Stimulated activated CD4-positive, alpha-beta T cell treated with anti-CD3 and anti-CD28 coated beads, TNF-alpha, amount 100 ng/mL, for 24 hours (primary cell): ENCODE results near the gene PORCN.
A peak's percentile ranks its signal among the peaks of the same experiment; 100 is the strongest.

ENCODE experiments used
- DNase-seq, 3 experiments: peaks; one replicate each; pipeline ENCODE4 v3.0.0-alpha.2; 2020; ENCODE audit warnings: low read depth in 3 of 3

Gene PORCN

GRCh38 chrX:48508400-48509244, at the start of gene PORCN:
Gene PORCN, plus strand, starts transcription at chrX:48508992. Its CDS starts 829 bp downstream, at chrX:48509821.
- DNase-seq = peak; percentile 60 to 81 (median 61)

- no peak for DNase-seq
These were observed 49.3 kb upstream of the PORCN start for GRCh38 chrX:48459483-48459882.

- no peak for DNase-seq
These were observed 48.8 kb upstream of the PORCN start for GRCh38 chrX:48460031-48460430.

- no peak for DNase-seq
These were observed 48.2 kb upstream of the PORCN start for GRCh38 chrX:48460606-48461005.

GRCh38 chrX:48461830-48462229, 47.0 kb upstream of the PORCN start:
- no peak for DNase-seq

GRCh38 chrX:48465336-48465933, 43.4 kb upstream of the PORCN start:
- no peak for DNase-seq

- DNase-seq = peak in 1 of 3 experiments; percentile 27
These were observed 42.1 kb upstream of the PORCN start for GRCh38 chrX:48466696-48467095.

- DNase-seq = no peak
These were observed 41.5 kb upstream of the PORCN start for GRCh38 chrX:48467281-48467761.

GRCh38 chrX:48468247-48468671, 40.5 kb upstream of the PORCN start:
- DNase-seq = peak; percentile 13 to 56 (median 26)

- peak in 2 of 3 experiments; percentile 11 to 55 for DNase-seq
These were observed 39.8 kb upstream of the PORCN start for GRCh38 chrX:48468693-48469691.

GRCh38 chrX:48470110-48470832, 38.5 kb upstream of the PORCN start, which contains the start of gene SLC38A5:
Gene SLC38A5, minus strand, starts transcription at chrX:48470260. Its CDS starts 2,336 bp downstream, at chrX:48467924.
- no peak for DNase-seq

- DNase-seq = no peak
These were observed 38.0 kb upstream of the PORCN start for GRCh38 chrX:48470833-48471118.

- no peak for DNase-seq
These were observed 37.3 kb upstream of the PORCN start for GRCh38 chrX:48471504-48471903.

GRCh38 chrX:48472225-48472624, 36.6 kb upstream of the PORCN start:
- no peak for DNase-seq

GRCh38 chrX:48472851-48473703, 35.7 kb upstream of the PORCN start:
- DNase-seq = no peak

- no peak for DNase-seq
These were observed 35.1 kb upstream of the PORCN start for GRCh38 chrX:48473704-48473990.

GRCh38 chrX:48474127-48474526, 34.7 kb upstream of the PORCN start:
- no peak for DNase-seq

GRCh38 chrX:48474581-48474980, 34.2 kb upstream of the PORCN start:
- DNase-seq = no peak

GRCh38 chrX:48475296-48475695, 33.5 kb upstream of the PORCN start:
- DNase-seq = no peak

- DNase-seq = peak; percentile 72 to 82 (median 74)
These were observed 32.8 kb upstream of the PORCN start, which contains the start of gene FTSJ1 for GRCh38 chrX:48475774-48476577. Gene FTSJ1, plus strand, starts transcription at chrX:48476199. Its CDS starts 1,849 bp downstream, at chrX:48478048.
